Activated effector memory CD4-positive, alpha-beta T cell treated with anti-CD3 and anti-CD28 coated beads, Interleukin-2, amount 50 U/mL, for 16 hours (primary cell): ENCODE data around the gene OR56A4.
"Not testable (repeated sequence)": the region's sequence is repeated elsewhere in the genome, so short reads cannot be mapped to it uniquely, and the experiment has no call there.

Experiments
- DNase-seq: peaks from one replicate; pipeline ENCODE4 v3.0.0-alpha.2; 2020

The OR56A4 gene

GRCh38 chr11:6006846-6007245 is at the start of gene OR56A4:
Gene OR56A4 (minus strand): TSS chr11:6006946. CDS start chr11:6002992, 3,954 bp downstream.
- no peak for DNase-seq

- no peak for DNase-seq
Measured at GRCh38 chr11:6055569-6055968, 48.8 kb upstream of the OR56A4 start.

- no peak for DNase-seq
Measured at GRCh38 chr11:6052374-6052773, 45.6 kb upstream of the OR56A4 start.

- DNase-seq: no peak
Measured at GRCh38 chr11:6040874-6041273, 34.1 kb upstream of the OR56A4 start.

GRCh38 chr11:6030708-6031405 is 24.1 kb upstream of the OR56A4 start, which contains the start of gene OR56A1:
Gene OR56A1 (minus strand): TSS chr11:6030758. CDS start chr11:6027692, 3,066 bp downstream.
- DNase-seq: no peak

GRCh38 chr11:6027501-6027900 is 20.8 kb upstream of the OR56A4 start:
- DNase-seq: no peak

GRCh38 chr11:6025056-6025455 is 18.3 kb upstream of the OR56A4 start:
- DNase-seq: no peak

GRCh38 chr11:6022956-6023355 is 16.2 kb upstream of the OR56A4 start:
- DNase-seq: no peak

GRCh38 chr11:6013042-6013441 is 6.3 kb upstream of the OR56A4 start:
- no peak for DNase-seq

- DNase-seq: no peak
Measured at GRCh38 chr11:6012035-6012668, 5.4 kb upstream of the OR56A4 start.

- no peak for DNase-seq
Measured at GRCh38 chr11:6006395-6006794, 351 bp downstream of the OR56A4 start.

GRCh38 chr11:6002202-6002699 is 4.5 kb downstream of the OR56A4 start:
- no peak for DNase-seq

- DNase-seq: no peak
Measured at GRCh38 chr11:5994791-5995190, 12.0 kb downstream of the OR56A4 start.

GRCh38 chr11:5992604-5993251 is 14.0 kb downstream of the OR56A4 start:
- DNase-seq: no peak

- DNase-seq: no peak
Measured at GRCh38 chr11:5992150-5992549, 14.6 kb downstream of the OR56A4 start.

GRCh38 chr11:5989203-5989602 is 17.5 kb downstream of the OR56A4 start:
- DNase-seq: no peak

GRCh38 chr11:5986885-5987284 is 19.9 kb downstream of the OR56A4 start, which contains the start of gene OR52L1:
Gene OR52L1 (minus strand): TSS chr11:5986985. CDS start chr11:5986930, 55 bp downstream.
- DNase-seq: no peak

- no peak for DNase-seq
Measured at GRCh38 chr11:5983443-5983842, 23.3 kb downstream of the OR56A4 start.

GRCh38 chr11:5973530-5973929 is 33.2 kb downstream of the OR56A4 start:
- DNase-seq: no peak

GRCh38 chr11:5968394-5968793 is 38.4 kb downstream of the OR56A4 start, which contains the start of gene OR56A5:
Gene OR56A5 (minus strand): TSS chr11:5968494. CDS start chr11:5968494, 0 bp downstream.
- DNase-seq: no peak

GRCh38 chr11:5967708-5968107 is 39.0 kb downstream of the OR56A4 start:
- DNase-seq: no peak

GRCh38 chr11:5966958-5967357 is 39.8 kb downstream of the OR56A4 start:
- DNase-seq: no peak

GRCh38 chr11:5960704-5961320 is 45.9 kb downstream of the OR56A4 start:
- not testable (repeated sequence) for DNase-seq
